ENCODE results near the gene TCF12.

DNA sequence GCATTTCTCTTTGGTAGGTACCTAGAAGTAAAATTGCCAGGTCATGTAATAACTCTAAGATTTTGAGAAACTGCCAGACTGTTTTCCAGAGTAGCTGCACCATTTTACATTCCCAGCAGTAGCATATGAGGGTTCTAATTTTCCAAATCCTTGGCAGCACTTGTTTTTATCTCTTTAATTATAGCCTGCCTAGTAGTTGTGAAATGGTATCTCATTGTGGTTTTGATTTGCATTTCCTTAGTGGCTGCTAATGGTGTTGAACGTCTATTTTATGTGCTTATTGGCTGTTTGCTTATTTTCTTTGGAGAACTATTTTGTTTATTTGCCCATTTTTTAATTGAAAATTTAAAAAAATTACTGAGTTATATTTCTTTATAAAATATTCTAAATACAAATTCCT, 117.9 kb downstream of the TCF12 start:
- TF ChIP-seq, protein P1, sequence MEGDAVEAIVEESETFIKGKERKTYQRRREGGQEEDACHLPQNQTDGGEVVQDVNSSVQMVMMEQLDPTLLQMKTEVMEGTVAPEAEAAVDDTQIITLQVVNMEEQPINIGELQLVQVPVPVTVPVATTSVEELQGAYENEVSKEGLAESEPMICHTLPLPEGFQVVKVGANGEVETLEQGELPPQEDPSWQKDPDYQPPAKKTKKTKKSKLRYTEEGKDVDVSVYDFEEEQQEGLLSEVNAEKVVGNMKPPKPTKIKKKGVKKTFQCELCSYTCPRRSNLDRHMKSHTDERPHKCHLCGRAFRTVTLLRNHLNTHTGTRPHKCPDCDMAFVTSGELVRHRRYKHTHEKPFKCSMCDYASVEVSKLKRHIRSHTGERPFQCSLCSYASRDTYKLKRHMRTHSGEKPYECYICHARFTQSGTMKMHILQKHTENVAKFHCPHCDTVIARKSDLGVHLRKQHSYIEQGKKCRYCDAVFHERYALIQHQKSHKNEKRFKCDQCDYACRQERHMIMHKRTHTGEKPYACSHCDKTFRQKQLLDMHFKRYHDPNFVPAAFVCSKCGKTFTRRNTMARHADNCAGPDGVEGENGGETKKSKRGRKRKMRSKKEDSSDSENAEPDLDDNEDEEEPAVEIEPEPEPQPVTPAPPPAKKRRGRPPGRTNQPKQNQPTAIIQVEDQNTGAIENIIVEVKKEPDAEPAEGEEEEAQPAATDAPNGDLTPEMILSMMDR (IDR thresholded peaks at IDR 0.05; ENCODE audit: control extremely low read depth in 1 of 3, insufficient read depth in 1 of 3, low read depth in 1 of 3, low read length in 3 of 3), result no peak
- TF ChIP-seq, protein P2, sequence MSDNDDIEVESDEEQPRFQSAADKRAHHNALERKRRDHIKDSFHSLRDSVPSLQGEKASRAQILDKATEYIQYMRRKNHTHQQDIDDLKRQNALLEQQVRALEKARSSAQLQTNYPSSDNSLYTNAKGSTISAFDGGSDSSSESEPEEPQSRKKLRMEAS (IDR thresholded peaks at IDR 0.05), result no peak
- TF ChIP-seq RAD21 (IDR thresholded peaks at IDR 0.05 in 1 of 2, conservative IDR thresholded peaks at IDR 0.05 in 1 of 2; ENCODE audit: low read depth in 2 of 2, low read length in 2 of 2), result no peak
- no peak for TF ChIP-seq TCF12 (IDR thresholded peaks at IDR 0.05; ENCODE audit: low read depth, low read length)
- no peak for TF ChIP-seq JUND (IDR thresholded peaks at IDR 0.05; ENCODE audit: low read length)
- no peak for TF ChIP-seq HDAC6 (IDR thresholded peaks at IDR 0.05; ENCODE audit: low read depth, low read length)
- no peak for TF ChIP-seq POLR2A (IDR thresholded peaks at IDR 0.05; ENCODE audit: control extremely low read depth in 1 of 2, low read depth in 2 of 2, low read length in 2 of 2)
- TF ChIP-seq CBX5 (IDR thresholded peaks at IDR 0.05; ENCODE audit: low read depth, low read length), result no peak
- TF ChIP-seq MAFK (IDR thresholded peaks at IDR 0.05; ENCODE audit: low read depth, low read length), result no peak
- TF ChIP-seq YY1 (IDR thresholded peaks at IDR 0.05; ENCODE audit: low read depth, low read length), result no peak
- TF ChIP-seq BACH1 (IDR thresholded peaks at IDR 0.05; ENCODE audit: low read length), result no peak
- TF ChIP-seq SIN3A (conservative IDR thresholded peaks at IDR 0.05 in 1 of 2, IDR thresholded peaks at IDR 0.05 in 1 of 2; ENCODE audit: low read depth in 1 of 2, low read length in 2 of 2), result no peak
